NB4 (cell line): Measurements from ENCODE around the gene TNFRSF12A.

Experiments used
- MAX ChIP-seq: IDR thresholded peaks from 2 replicates; pipeline ENCODE4 v1.6.1; 2011; ENCODE audit warnings: low read depth, low read length
- MYC ChIP-seq: IDR thresholded peaks from 2 replicates; pipeline ENCODE4 v1.6.1; 2011; ENCODE audit warnings: low read depth, low read length
- POLR2A ChIP-seq: IDR thresholded peaks from 2 replicates; pipeline ENCODE4 v1.6.1; 2011; ENCODE audit warnings: mild to moderate bottlenecking; ENCODE audit not compliant: insufficient read length; ENCODE audit errors: extremely low read depth
- TF ChIP-seq, protein P1 (sequence below): IDR thresholded peaks from one replicate; pipeline ENCODE4 v1.5.1; 2012; ENCODE audit warnings: low read depth, low read length

- no peak for TF ChIP-seq MAX
- TF ChIP-seq, protein P1, sequence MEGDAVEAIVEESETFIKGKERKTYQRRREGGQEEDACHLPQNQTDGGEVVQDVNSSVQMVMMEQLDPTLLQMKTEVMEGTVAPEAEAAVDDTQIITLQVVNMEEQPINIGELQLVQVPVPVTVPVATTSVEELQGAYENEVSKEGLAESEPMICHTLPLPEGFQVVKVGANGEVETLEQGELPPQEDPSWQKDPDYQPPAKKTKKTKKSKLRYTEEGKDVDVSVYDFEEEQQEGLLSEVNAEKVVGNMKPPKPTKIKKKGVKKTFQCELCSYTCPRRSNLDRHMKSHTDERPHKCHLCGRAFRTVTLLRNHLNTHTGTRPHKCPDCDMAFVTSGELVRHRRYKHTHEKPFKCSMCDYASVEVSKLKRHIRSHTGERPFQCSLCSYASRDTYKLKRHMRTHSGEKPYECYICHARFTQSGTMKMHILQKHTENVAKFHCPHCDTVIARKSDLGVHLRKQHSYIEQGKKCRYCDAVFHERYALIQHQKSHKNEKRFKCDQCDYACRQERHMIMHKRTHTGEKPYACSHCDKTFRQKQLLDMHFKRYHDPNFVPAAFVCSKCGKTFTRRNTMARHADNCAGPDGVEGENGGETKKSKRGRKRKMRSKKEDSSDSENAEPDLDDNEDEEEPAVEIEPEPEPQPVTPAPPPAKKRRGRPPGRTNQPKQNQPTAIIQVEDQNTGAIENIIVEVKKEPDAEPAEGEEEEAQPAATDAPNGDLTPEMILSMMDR, result no peak
- no peak for TF ChIP-seq POLR2A
- TF ChIP-seq MYC, result no peak
Measured at GRCh38 chr16:3044708-3045107, 24.5 kb downstream of the TNFRSF12A start.
